ENCODE results near the gene PCDHAC2.

PCDHAC2 gene

GRCh38 chr5:140992828-140993227 is 26.6 kb downstream of the PCDHAC2 start:
- no peak overlapping the region for H3K4me3 ChIP-seq (ENCODE audit: low read length)
- H2AFZ ChIP-seq (ENCODE audit: low read length): no peak overlapping the region
- no peak overlapping the region for H3K9ac ChIP-seq (ENCODE audit: low read length)
- no peak for TF ChIP-seq EZH2 (optimal IDR thresholded peaks at IDR 0.05; ENCODE audit: low read depth, low read length)
- TF ChIP-seq, protein P1, sequence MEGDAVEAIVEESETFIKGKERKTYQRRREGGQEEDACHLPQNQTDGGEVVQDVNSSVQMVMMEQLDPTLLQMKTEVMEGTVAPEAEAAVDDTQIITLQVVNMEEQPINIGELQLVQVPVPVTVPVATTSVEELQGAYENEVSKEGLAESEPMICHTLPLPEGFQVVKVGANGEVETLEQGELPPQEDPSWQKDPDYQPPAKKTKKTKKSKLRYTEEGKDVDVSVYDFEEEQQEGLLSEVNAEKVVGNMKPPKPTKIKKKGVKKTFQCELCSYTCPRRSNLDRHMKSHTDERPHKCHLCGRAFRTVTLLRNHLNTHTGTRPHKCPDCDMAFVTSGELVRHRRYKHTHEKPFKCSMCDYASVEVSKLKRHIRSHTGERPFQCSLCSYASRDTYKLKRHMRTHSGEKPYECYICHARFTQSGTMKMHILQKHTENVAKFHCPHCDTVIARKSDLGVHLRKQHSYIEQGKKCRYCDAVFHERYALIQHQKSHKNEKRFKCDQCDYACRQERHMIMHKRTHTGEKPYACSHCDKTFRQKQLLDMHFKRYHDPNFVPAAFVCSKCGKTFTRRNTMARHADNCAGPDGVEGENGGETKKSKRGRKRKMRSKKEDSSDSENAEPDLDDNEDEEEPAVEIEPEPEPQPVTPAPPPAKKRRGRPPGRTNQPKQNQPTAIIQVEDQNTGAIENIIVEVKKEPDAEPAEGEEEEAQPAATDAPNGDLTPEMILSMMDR (IDR thresholded peaks at IDR 0.05; ENCODE audit: low read length): no peak
- no peak for TF ChIP-seq EZH2phosphoT487 (IDR thresholded peaks at IDR 0.05; ENCODE audit: low read length)
- no peaks in the 10 kb centered on the region for H3K79me2 ChIP-seq (ENCODE audit: low read length)
- H3K27me3 ChIP-seq (replicated peaks; ENCODE audit: insufficient read depth, low read length): no peaks in the 10 kb centered on the region
- no peak overlapping the region for H3K4me2 ChIP-seq (ENCODE audit: low read depth, low read length)
- no peaks in the 10 kb centered on the region for H4K20me1 ChIP-seq (ENCODE audit: insufficient read depth, low read length)
- DNase-seq: no peak
- H3K27ac ChIP-seq (ENCODE audit: low read length): no peak overlapping the region
- no peaks in the 10 kb centered on the region for H3K36me3 ChIP-seq (replicated peaks; ENCODE audit: insufficient read depth, low read length)
- H3K4me1 ChIP-seq (ENCODE audit: low read length): no peaks in the 10 kb centered on the region
- no peaks in the 10 kb centered on the region for H3K9me2 ChIP-seq (replicated peaks; ENCODE audit: insufficient read depth, low read length)
- no peaks in the 10 kb centered on the region for H3K9me3 ChIP-seq (replicated peaks; ENCODE audit: insufficient read depth, low read length)
- no peaks in the 10 kb centered on the region for H3F3A ChIP-seq (ENCODE audit: insufficient read depth, low read length)

DNA sequence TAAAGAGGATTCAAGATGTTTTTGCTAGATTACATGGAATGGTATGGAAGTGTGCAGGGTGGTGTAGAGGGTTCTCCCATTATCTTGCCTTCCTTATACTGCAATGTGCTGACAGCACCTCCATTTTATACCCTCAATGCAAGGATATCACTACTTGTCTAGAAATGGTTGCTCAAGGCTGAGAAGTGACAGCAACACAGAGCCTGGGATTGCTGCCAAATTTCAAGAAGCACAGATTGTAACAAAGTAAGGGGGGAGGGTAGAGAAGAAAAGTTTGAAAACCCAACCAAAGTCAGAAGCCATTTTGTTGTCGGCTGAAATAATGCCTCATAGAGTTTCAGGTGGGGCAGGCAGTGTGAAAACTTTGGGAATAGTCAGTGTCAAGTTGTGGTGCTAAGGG is 29.8 kb downstream of the PCDHAC2 start:
- H3K9ac ChIP-seq (ENCODE audit: low read length): no peak overlapping the region
- H3K4me3 ChIP-seq (ENCODE audit: low read length): no peak overlapping the region
- DNase-seq: no peak
- no peak overlapping the region for H2AFZ ChIP-seq (ENCODE audit: low read length)
- H4K20me1 ChIP-seq (ENCODE audit: insufficient read depth, low read length): no peaks in the 10 kb centered on the region
- H3K27me3 ChIP-seq (replicated peaks; ENCODE audit: insufficient read depth, low read length): no peaks in the 10 kb centered on the region
- no peak overlapping the region for H3K27ac ChIP-seq (ENCODE audit: low read length)
- TF ChIP-seq, protein P1 (IDR thresholded peaks at IDR 0.05; ENCODE audit: low read length): no peak
- TF ChIP-seq EZH2 (optimal IDR thresholded peaks at IDR 0.05; ENCODE audit: low read depth, low read length) (no peak), EZH2phosphoT487 (IDR thresholded peaks at IDR 0.05; ENCODE audit: low read length) (no peak)
- no peaks in the 10 kb centered on the region for H3F3A ChIP-seq (ENCODE audit: insufficient read depth, low read length)
- H3K79me2 ChIP-seq (ENCODE audit: low read length): no peaks in the 10 kb centered on the region
- H3K36me3 ChIP-seq (replicated peaks; ENCODE audit: insufficient read depth, low read length): no peaks in the 10 kb centered on the region
- no peaks in the 10 kb centered on the region for H3K9me2 ChIP-seq (replicated peaks; ENCODE audit: insufficient read depth, low read length)
- H3K4me1 ChIP-seq (ENCODE audit: low read length): no peaks in the 10 kb centered on the region
- H3K4me2 ChIP-seq (ENCODE audit: low read depth, low read length): no peak overlapping the region
- no peaks in the 10 kb centered on the region for H3K9me3 ChIP-seq (replicated peaks; ENCODE audit: insufficient read depth, low read length)

DNA sequence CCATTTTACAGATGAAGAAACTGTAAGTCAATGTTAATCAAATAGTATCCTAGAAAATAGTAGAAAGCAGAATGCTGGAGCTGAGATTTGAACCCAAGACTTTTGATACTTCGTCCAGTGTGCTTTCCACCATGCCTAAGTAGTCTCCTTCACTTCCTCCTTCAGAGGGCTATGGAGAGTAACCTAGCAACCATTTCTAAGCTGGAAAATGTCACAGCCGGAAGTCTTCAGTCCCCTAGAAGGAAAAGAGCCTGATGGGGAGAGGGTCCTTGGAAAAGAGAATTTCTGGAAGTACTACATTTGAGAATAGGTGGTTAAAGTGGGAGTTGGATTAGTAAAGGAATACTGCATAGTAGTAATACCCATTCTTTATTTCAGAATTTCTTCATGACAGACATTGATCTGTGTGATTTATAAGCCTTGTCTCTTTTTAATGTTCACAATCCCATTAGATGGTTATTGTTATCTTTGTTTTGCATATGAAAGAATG is 32.7 kb downstream of the PCDHAC2 start:
- Histone ChIP-seq H3K4me3 (ENCODE audit: low read length) (no peak overlapping the region), H3K9me3 (replicated peaks; ENCODE audit: insufficient read depth, low read length) (no peaks in the 10 kb centered on the region), H3K4me2 (ENCODE audit: low read depth, low read length) (no peak overlapping the region), H3K79me2 (ENCODE audit: low read length) (no peaks in the 10 kb centered on the region), H3K27ac (ENCODE audit: low read length) (no peak overlapping the region), H3K9ac (ENCODE audit: low read length) (no peak overlapping the region), H4K20me1 (ENCODE audit: insufficient read depth, low read length) (no peaks in the 10 kb centered on the region), H3K27me3 (replicated peaks; ENCODE audit: insufficient read depth, low read length) (no peaks in the 10 kb centered on the region), H3K4me1 (ENCODE audit: low read length) (no peaks in the 10 kb centered on the region), H3F3A (ENCODE audit: insufficient read depth, low read length) (no peaks in the 10 kb centered on the region), H3K9me2 (replicated peaks; ENCODE audit: insufficient read depth, low read length) (no peaks in the 10 kb centered on the region), H2AFZ (ENCODE audit: low read length) (no peak overlapping the region), H3K36me3 (replicated peaks; ENCODE audit: insufficient read depth, low read length) (no peaks in the 10 kb centered on the region)
- no peak for DNase-seq
- TF ChIP-seq EZH2phosphoT487 (IDR thresholded peaks at IDR 0.05; ENCODE audit: low read length) (no peak), EZH2 (optimal IDR thresholded peaks at IDR 0.05; ENCODE audit: low read depth, low read length) (no peak)
- TF ChIP-seq, protein P1 (IDR thresholded peaks at IDR 0.05; ENCODE audit: low read length): no peak

Data from MM.1S (cell line).